ENCODE measurements around the gene PCDH11Y.
"Not testable (repeated sequence)": the region's sequence is repeated elsewhere in the genome, so short reads cannot be mapped to it uniquely, and the experiment has no call there.

PCDH11Y gene

GRCh38 chrY:5342220-5342619 lies 342.1 kb downstream of the PCDH11Y start:
- H3K27ac ChIP-seq (ENCODE audit: low read depth, low read length); H3K9ac ChIP-seq (ENCODE audit: low read length); H3K4me1 ChIP-seq (ENCODE audit: control insufficient read depth, insufficient read depth, low read length); H3K36me3 ChIP-seq (ENCODE audit: control insufficient read depth, insufficient read depth, low read length); H3K27me3 ChIP-seq (ENCODE audit: control insufficient read depth, insufficient read depth, low read length); H3K4me3 ChIP-seq (ENCODE audit: low read depth, low read length); H3K9me3 ChIP-seq (ENCODE audit: control insufficient read depth, insufficient read depth, low read depth, low read length): not testable (repeated sequence)

DNA sequence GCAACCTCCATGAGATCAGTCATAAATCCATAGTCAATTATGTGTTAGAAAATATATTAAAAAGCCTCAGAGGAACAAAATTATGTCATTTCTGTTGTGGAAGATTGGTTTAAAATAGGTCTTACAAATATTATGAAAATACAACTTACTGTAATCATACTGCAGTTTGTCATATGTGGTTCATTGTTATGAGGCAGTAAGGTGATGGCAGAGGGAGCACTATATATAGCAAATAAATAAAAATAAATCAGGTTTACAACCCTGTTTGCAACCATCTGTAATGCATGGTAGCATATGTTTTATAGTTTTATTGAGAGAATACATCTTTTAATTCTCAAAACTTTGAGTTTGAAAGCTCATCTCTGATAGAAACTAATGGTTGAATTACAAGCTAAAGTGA lies 543.6 kb downstream of the PCDH11Y start:
- H3K4me3 ChIP-seq (ENCODE audit: low read depth, low read length); H3K9me3 ChIP-seq (ENCODE audit: control insufficient read depth, insufficient read depth, low read depth, low read length); H3K4me1 ChIP-seq (ENCODE audit: control insufficient read depth, insufficient read depth, low read length); H3K27ac ChIP-seq (ENCODE audit: low read depth, low read length); H3K9ac ChIP-seq (ENCODE audit: low read length); H3K36me3 ChIP-seq (ENCODE audit: control insufficient read depth, insufficient read depth, low read length); H3K27me3 ChIP-seq (ENCODE audit: control insufficient read depth, insufficient read depth, low read length): not testable (repeated sequence)

DNA sequence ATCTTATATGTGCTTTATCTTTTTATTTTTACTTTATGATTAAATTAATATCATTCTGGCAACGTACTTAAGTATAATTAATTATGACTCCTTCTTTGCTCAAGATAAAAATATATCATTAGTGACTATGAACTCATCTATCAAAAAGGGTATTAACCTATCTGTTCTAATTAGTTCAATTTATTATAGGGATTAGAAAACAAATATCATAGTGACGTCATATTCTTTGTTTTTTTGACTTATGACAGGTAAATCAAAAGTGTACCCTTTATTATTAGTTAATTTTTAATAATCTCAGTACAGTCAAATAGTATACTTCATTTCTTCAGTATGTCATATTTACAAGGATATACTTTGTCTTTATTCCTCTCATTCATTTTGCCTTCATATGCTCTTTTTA lies 638.5 kb downstream of the PCDH11Y start:
- H3K9me3 ChIP-seq (ENCODE audit: control insufficient read depth, insufficient read depth, low read depth, low read length); H3K27ac ChIP-seq (ENCODE audit: low read depth, low read length); H3K36me3 ChIP-seq (ENCODE audit: control insufficient read depth, insufficient read depth, low read length); H3K9ac ChIP-seq (ENCODE audit: low read length); H3K4me1 ChIP-seq (ENCODE audit: control insufficient read depth, insufficient read depth, low read length); H3K27me3 ChIP-seq (ENCODE audit: control insufficient read depth, insufficient read depth, low read length); H3K4me3 ChIP-seq (ENCODE audit: low read depth, low read length): not testable (repeated sequence)

- H3K4me3 ChIP-seq (ENCODE audit: low read depth, low read length); H3K36me3 ChIP-seq (ENCODE audit: control insufficient read depth, insufficient read depth, low read length); H3K27ac ChIP-seq (ENCODE audit: low read depth, low read length); H3K9me3 ChIP-seq (ENCODE audit: control insufficient read depth, insufficient read depth, low read depth, low read length); H3K9ac ChIP-seq (ENCODE audit: low read length); H3K27me3 ChIP-seq (ENCODE audit: control insufficient read depth, insufficient read depth, low read length); H3K4me1 ChIP-seq (ENCODE audit: control insufficient read depth, insufficient read depth, low read length): not testable (repeated sequence)
Observed at GRCh38 chrY:5679265-5679664, 679.2 kb downstream of the PCDH11Y start.

DNA sequence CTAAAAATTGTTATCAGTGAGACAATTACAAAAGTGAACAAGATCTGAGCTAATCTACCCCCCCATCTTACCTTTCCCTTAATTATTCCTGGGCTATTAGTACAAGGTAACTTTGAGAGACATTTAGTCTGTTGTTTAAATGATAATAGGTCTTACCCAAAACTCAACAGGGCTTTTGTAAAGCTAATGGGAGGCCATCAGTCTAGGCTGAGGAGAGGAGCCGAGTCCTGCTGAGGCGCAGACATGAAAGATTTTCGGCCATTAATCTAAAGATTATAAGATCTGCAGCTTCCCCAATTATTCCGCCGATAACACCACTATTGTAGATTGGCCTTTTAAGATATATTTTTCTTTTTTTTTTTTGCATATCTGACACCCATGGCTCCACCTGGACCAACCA lies 708.6 kb downstream of the PCDH11Y start:
- H3K36me3 ChIP-seq (ENCODE audit: control insufficient read depth, insufficient read depth, low read length); H3K27ac ChIP-seq (ENCODE audit: low read depth, low read length); H3K4me1 ChIP-seq (ENCODE audit: control insufficient read depth, insufficient read depth, low read length); H3K27me3 ChIP-seq (ENCODE audit: control insufficient read depth, insufficient read depth, low read length); H3K9ac ChIP-seq (ENCODE audit: low read length); H3K4me3 ChIP-seq (ENCODE audit: low read depth, low read length); H3K9me3 ChIP-seq (ENCODE audit: control insufficient read depth, insufficient read depth, low read depth, low read length): not testable (repeated sequence)

DNA sequence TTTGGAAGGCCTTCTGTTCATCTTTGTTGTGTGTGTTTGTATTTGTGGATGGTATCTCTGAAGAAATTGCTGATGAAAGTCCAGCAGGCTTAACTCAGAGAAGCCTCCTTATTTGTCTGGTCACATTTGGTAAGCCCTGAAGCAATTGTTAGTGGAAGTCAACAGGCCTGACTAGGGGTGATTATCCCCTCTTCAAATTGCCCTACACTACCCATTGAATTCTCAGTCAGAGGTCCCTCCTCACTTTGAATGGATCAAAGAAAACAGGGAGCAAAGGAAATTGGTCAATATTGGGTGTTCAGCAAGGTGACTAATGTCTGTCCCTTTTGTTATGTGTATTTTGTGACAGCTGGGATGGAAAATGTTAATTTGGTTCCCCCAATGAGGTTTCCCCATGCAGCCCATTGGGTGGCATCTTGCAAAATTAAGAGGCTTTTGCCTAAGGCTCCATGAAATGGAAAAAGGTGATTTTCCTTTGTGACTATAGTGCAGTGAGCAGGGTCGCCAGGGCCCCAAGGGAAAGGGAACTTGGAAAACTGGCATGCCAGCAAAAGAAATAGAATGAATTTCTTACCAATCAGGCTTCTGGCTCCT lies 709.8 kb downstream of the PCDH11Y start:
- not testable (repeated sequence) for H3K4me1 ChIP-seq (ENCODE audit: control insufficient read depth, insufficient read depth, low read length); H3K9ac ChIP-seq (ENCODE audit: low read length); H3K4me3 ChIP-seq (ENCODE audit: low read depth, low read length)

GRCh38 chrY:5761403-5761802 lies 761.3 kb downstream of the PCDH11Y start:
- not testable (repeated sequence) for H3K4me1 ChIP-seq (ENCODE audit: control insufficient read depth, insufficient read depth, low read length); H3K36me3 ChIP-seq (ENCODE audit: control insufficient read depth, insufficient read depth, low read length); H3K27me3 ChIP-seq (ENCODE audit: control insufficient read depth, insufficient read depth, low read length); H3K27ac ChIP-seq (ENCODE audit: low read depth, low read length); H3K9me3 ChIP-seq (ENCODE audit: control insufficient read depth, insufficient read depth, low read depth, low read length); H3K4me3 ChIP-seq (ENCODE audit: low read depth, low read length); H3K9ac ChIP-seq (ENCODE audit: low read length)

More for the DNA sequence above, 709.8 kb downstream of the PCDH11Y start:
- not testable (repeated sequence) for H3K27ac ChIP-seq (ENCODE audit: low read depth, low read length); H3K9me3 ChIP-seq (ENCODE audit: control insufficient read depth, insufficient read depth, low read depth, low read length); H3K27me3 ChIP-seq (ENCODE audit: control insufficient read depth, insufficient read depth, low read length); H3K36me3 ChIP-seq (ENCODE audit: control insufficient read depth, insufficient read depth, low read length)

GRCh38 chrY:5776485-5776884 lies 776.4 kb downstream of the PCDH11Y start:
- H3K9me3 ChIP-seq (ENCODE audit: control insufficient read depth, insufficient read depth, low read depth, low read length); H3K4me3 ChIP-seq (ENCODE audit: low read depth, low read length); H3K36me3 ChIP-seq (ENCODE audit: control insufficient read depth, insufficient read depth, low read length); H3K27me3 ChIP-seq (ENCODE audit: control insufficient read depth, insufficient read depth, low read length); H3K4me1 ChIP-seq (ENCODE audit: control insufficient read depth, insufficient read depth, low read length); H3K27ac ChIP-seq (ENCODE audit: low read depth, low read length); H3K9ac ChIP-seq (ENCODE audit: low read length): not testable (repeated sequence)

Measured in HUES6 (cell line).